ENCODE results near the gene PES1.
A peak's percentile ranks its signal among the peaks of the same experiment; 100 is the strongest.

The PES1 gene

GRCh38 chr22:30610299-30610698, 18.6 kb upstream of the PES1 start:
- H3K27me3 ChIP-seq (ENCODE audit: insufficient read depth, low read depth, severe bottlenecking), result no peaks in the 10 kb centered on the region
- H3K27ac ChIP-seq, result no peak overlapping the region
- peaks cover 38% of the 10 kb centered on the region for H3K36me3 ChIP-seq
- DNase-seq, result no peak
- H3K9me3 ChIP-seq (ENCODE audit: severe bottlenecking), result no peaks in the 10 kb centered on the region
- no peak for TF ChIP-seq CTCF (IDR thresholded peaks at IDR 0.05; ENCODE audit: low read depth, low read length)
- no peak overlapping the region for H3K4me3 ChIP-seq (ENCODE audit: low read depth, low read length)

- no peak for DNase-seq
- Histone ChIP-seq H3K27ac (no peak overlapping the region), H3K4me3 (ENCODE audit: low read depth, low read length) (no peak overlapping the region)
Observed at GRCh38 chr22:30609260-30610185, 17.8 kb upstream of the PES1 start.

GRCh38 chr22:30607939-30608338, 16.2 kb upstream of the PES1 start:
- H3K36me3 ChIP-seq, result peaks cover 26% of the 10 kb centered on the region
- peak overlapping the region; percentile 98 for H3K27ac ChIP-seq
- H3K4me3 ChIP-seq (ENCODE audit: low read depth, low read length), result peak overlapping the region; percentile 54
- peak; percentile 19 for DNase-seq
- no peak for TF ChIP-seq CTCF (IDR thresholded peaks at IDR 0.05; ENCODE audit: low read depth, low read length)
- no peaks in the 10 kb centered on the region for H3K9me3 ChIP-seq (ENCODE audit: severe bottlenecking)
- no peaks in the 10 kb centered on the region for H3K27me3 ChIP-seq (ENCODE audit: insufficient read depth, low read depth, severe bottlenecking)

More at GRCh38 chr22:30609260-30610185, 17.8 kb upstream of the PES1 start:
- peaks cover 33% of the 10 kb centered on the region for H3K36me3 ChIP-seq
- H3K27me3 ChIP-seq (ENCODE audit: insufficient read depth, low read depth, severe bottlenecking), result no peaks in the 10 kb centered on the region
- TF ChIP-seq CTCF (IDR thresholded peaks at IDR 0.05; ENCODE audit: low read depth, low read length), result no peak
- H3K9me3 ChIP-seq (ENCODE audit: severe bottlenecking), result no peaks in the 10 kb centered on the region

GRCh38 chr22:30607300-30607930, 15.7 kb upstream of the PES1 start:
- no peak for DNase-seq
- peak overlapping the region; percentile 54 for H3K4me3 ChIP-seq (ENCODE audit: low read depth, low read length)
- H3K9me3 ChIP-seq (ENCODE audit: severe bottlenecking), result no peaks in the 10 kb centered on the region
- H3K36me3 ChIP-seq, result peaks cover 22% of the 10 kb centered on the region
- TF ChIP-seq CTCF (IDR thresholded peaks at IDR 0.05; ENCODE audit: low read depth, low read length), result no peak
- peak overlapping the region; percentile 98 for H3K27ac ChIP-seq
- H3K27me3 ChIP-seq (ENCODE audit: insufficient read depth, low read depth, severe bottlenecking), result no peaks in the 10 kb centered on the region

GRCh38 chr22:30606455-30607299, 15.0 kb upstream of the PES1 start, which contains the start of gene TCN2:
TCN2 (plus strand) TSS chr22:30607174; CDS start chr22:30607332, 158 bp downstream.
- DNase-seq, result peak; percentile 95
- no peak for TF ChIP-seq CTCF (IDR thresholded peaks at IDR 0.05; ENCODE audit: low read depth, low read length)
- H3K9me3 ChIP-seq (ENCODE audit: severe bottlenecking), result no peaks in the 10 kb centered on the region
- H3K36me3 ChIP-seq, result peaks cover 14% of the 10 kb centered on the region
- no peaks in the 10 kb centered on the region for H3K27me3 ChIP-seq (ENCODE audit: insufficient read depth, low read depth, severe bottlenecking)
- peak within 1 kb of the TSS; percentile 54 for H3K4me3 ChIP-seq (ENCODE audit: low read depth, low read length)
- H3K27ac ChIP-seq, result peak within 1 kb of the TSS; percentile 98
